Measurements from ENCODE around the gene RAPH1. TPM values are rescaled to one million over a fixed set of nuclear protein-coding genes. Genes with fewer than 3 reads are reported as not detected.
A peak's percentile ranks its signal among the peaks of the same experiment; 100 is the strongest.

Gene RAPH1
- total RNA-seq, 2 donors from 2014 or later = 7.7 to 9.0 TPM

- ATAC-seq (no peak), DNase-seq (ENCODE audit: low spot score in 2 of 2) (no peak)
- no peak overlapping the region for H3K27ac Mint-ChIP-seq
- H3K36me3 Mint-ChIP-seq = no peaks in the 10 kb centered on the region
- H3K9me3 Mint-ChIP-seq = no peaks in the 10 kb centered on the region
These were observed 168.2 kb downstream of the RAPH1 start for GRCh38 chr2:203366639-203367466.

- H3K27ac Mint-ChIP-seq = no peak overlapping the region
These were observed 173.2 kb downstream of the RAPH1 start for GRCh38 chr2:203361922-203362321.

GRCh38 chr2:203361495-203361894 is 173.6 kb downstream of the RAPH1 start:
- no peaks in the 10 kb centered on the region for H3K9me3 Mint-ChIP-seq
- DNase-seq (ENCODE audit: low spot score in 2 of 2) (no peak), ATAC-seq (no peak)
- H3K36me3 Mint-ChIP-seq = peaks cover 0 to 16% of the 10 kb centered on the region in 2 donors
- H3K27ac Mint-ChIP-seq = no peak overlapping the region

More at GRCh38 chr2:203361922-203362321, 173.2 kb downstream of the RAPH1 start:
- ATAC-seq = no peak
- DNase-seq (ENCODE audit: low spot score in 2 of 2) = no peak
- peaks cover 0 to 16% of the 10 kb centered on the region in 2 donors for H3K36me3 Mint-ChIP-seq
- H3K9me3 Mint-ChIP-seq = no peaks in the 10 kb centered on the region

- peaks cover 0 to 16% of the 10 kb centered on the region in 2 donors for H3K36me3 Mint-ChIP-seq
- DNase-seq (ENCODE audit: low spot score in 2 of 2) = no peak
These were observed 174.2 kb downstream of the RAPH1 start for GRCh38 chr2:203360833-203361430.

GRCh38 chr2:203359450-203359849 is 175.7 kb downstream of the RAPH1 start:
- H3K27ac Mint-ChIP-seq = no peak overlapping the region
- H3K36me3 Mint-ChIP-seq = peaks cover 0 to 16% of the 10 kb centered on the region in 2 donors
- H3K9me3 Mint-ChIP-seq = no peaks in the 10 kb centered on the region
- DNase-seq (ENCODE audit: low spot score in 2 of 2) (no peak), ATAC-seq (no peak)

More at GRCh38 chr2:203360833-203361430, 174.2 kb downstream of the RAPH1 start:
- ATAC-seq = peak in 1 of 2 donors; percentile 20
- H3K9me3 Mint-ChIP-seq = no peaks in the 10 kb centered on the region
- H3K27ac Mint-ChIP-seq = no peak overlapping the region

GRCh38 chr2:203354966-203355365 is 180.1 kb downstream of the RAPH1 start:
- no peak overlapping the region for H3K27ac Mint-ChIP-seq
- ATAC-seq = no peak
- peaks cover 0 to 16% of the 10 kb centered on the region in 2 donors for H3K36me3 Mint-ChIP-seq
- H3K9me3 Mint-ChIP-seq = no peaks in the 10 kb centered on the region
- no peak for DNase-seq (ENCODE audit: low spot score in 2 of 2)

- H3K36me3 Mint-ChIP-seq = peaks cover 0 to 4% of the 10 kb centered on the region in 2 donors
- DNase-seq (ENCODE audit: low spot score in 2 of 2) (no peak), ATAC-seq (no peak)
- no peaks in the 10 kb centered on the region for H3K9me3 Mint-ChIP-seq
- H3K27ac Mint-ChIP-seq = no peak overlapping the region
These were observed 182.4 kb downstream of the RAPH1 start for GRCh38 chr2:203352604-203353255.

- no peak for DNase-seq (ENCODE audit: low spot score in 2 of 2)
- no peak for ATAC-seq
- Mint-ChIP-seq H3K9me3 (no peaks in the 10 kb centered on the region), H3K36me3 (peaks cover 9 to 10% of the 10 kb centered on the region in 2 donors), H3K27ac (no peak overlapping the region)
These were observed 187.7 kb downstream of the RAPH1 start for GRCh38 chr2:203347375-203347774.

GRCh38 chr2:203346612-203347011 is 188.5 kb downstream of the RAPH1 start:
- DNase-seq (ENCODE audit: low spot score in 2 of 2) (no peak), ATAC-seq (no peak)
- Mint-ChIP-seq H3K27ac (no peak overlapping the region), H3K9me3 (no peaks in the 10 kb centered on the region), H3K36me3 (peaks cover 9 to 10% of the 10 kb centered on the region in 2 donors)

GRCh38 chr2:203344667-203345066 is 190.4 kb downstream of the RAPH1 start:
- H3K36me3 Mint-ChIP-seq = peaks cover 9 to 10% of the 10 kb centered on the region in 2 donors
- no peaks in the 10 kb centered on the region for H3K9me3 Mint-ChIP-seq
- DNase-seq (ENCODE audit: low spot score in 2 of 2) (no peak), ATAC-seq (no peak)
- H3K27ac Mint-ChIP-seq = no peak overlapping the region

Other genes starting within 250 kb of the RAPH1 start
- 10 to 100 TPM; 45.3 to 46.1 TPM for gene ABI2, start 206.9 kb downstream of the RAPH1 start, total RNA-seq
- 100 to 1,000 TPM; 159 to 191 TPM for gene CD28, start 171.3 kb upstream of the RAPH1 start, total RNA-seq

All from activated naive CD4-positive, alpha-beta T cell treated with anti-CD3 and anti-CD28 coated beads, Interleukin-2, amount 50 U/mL, for 72 hours (primary cell).